Immature natural killer cell (primary cell): ENCODE data around the gene GAK. TPM values are rescaled to one million over a fixed set of nuclear protein-coding genes. Genes with fewer than 3 reads are reported as not detected.

ENCODE experiments used
- DNase-seq, 3 donors: peaks; one replicate each; pipeline ENCODE4 v3.0.0; 2022; ENCODE audit warnings: mixed read lengths in 1 of 3
- H3K27ac Mint-ChIP-seq, 6 donors: one replicate each; pipeline ENCODE4 v1.8.0; 2020; ENCODE audit warnings: mixed read lengths in 6 of 6, mild to moderate bottlenecking in 5 of 6, inconsistent platforms in 4 of 6, moderate library complexity in 3 of 6
- H3K27me3 Mint-ChIP-seq, 3 donors: one replicate each; pipeline ENCODE4 v1.8.0; 2020 to 2021; ENCODE audit warnings: low read depth in 3 of 3, mild to moderate bottlenecking in 3 of 3, mixed read lengths in 3 of 3, moderate library complexity in 3 of 3, inconsistent platforms in 1 of 3
- H3K36me3 Mint-ChIP-seq, 3 donors: one replicate each; pipeline ENCODE4 v1.8.0; 2020; ENCODE audit warnings: mixed read lengths in 3 of 3, inconsistent platforms in 2 of 3, mild to moderate bottlenecking in 2 of 3
- H3K4me1 Mint-ChIP-seq, 2 donors: one replicate each; pipeline ENCODE4 v1.8.0; 2020; ENCODE audit warnings: inconsistent platforms in 2 of 2, mild to moderate bottlenecking in 2 of 2, mixed read lengths in 2 of 2, moderate library complexity in 1 of 2
- H3K4me3 Mint-ChIP-seq, 5 donors: one replicate each; pipeline ENCODE4 v1.8.0; 2020; ENCODE audit warnings: mild to moderate bottlenecking in 5 of 5, mixed read lengths in 5 of 5, inconsistent platforms in 3 of 5, moderate library complexity in 3 of 5
- H3K9me3 Mint-ChIP-seq, 6 donors: one replicate each; pipeline ENCODE4 v1.8.0; 2020; ENCODE audit warnings: mild to moderate bottlenecking in 6 of 6, mixed read lengths in 6 of 6, inconsistent platforms in 4 of 6, moderate library complexity in 3 of 6
- polyA plus RNA-seq, 3 donors: library from polyadenylated mRNA; unstranded; fragments of 300-500 nt; fragmentation: Illumina TruSeq; gene quantifications; one replicate each; pipeline ENCODE4 v1.2.3, GENCODE V29; 2021

The GAK gene
- polyA plus RNA-seq, 3 donors from 2014 or later, result 49.4 to 119 (median 52.2) TPM

- Mint-ChIP-seq H3K4me1 (peaks cover 0 to under 1% of the 10 kb centered on the region in 2 donors), H3K27ac (no peak overlapping the region)
Measured at GRCh38 chr4:885353-885752, 46.8 kb downstream of the GAK start.

GRCh38 chr4:884896-885295, 47.2 kb downstream of the GAK start:
- peaks cover 3 to 6% (median 4%) of the 10 kb centered on the region in 3 donors for H3K27me3 Mint-ChIP-seq
- H3K9me3 Mint-ChIP-seq, result no peaks in the 10 kb centered on the region
- peaks cover 0 to 6% of the 10 kb centered on the region in 2 donors for H3K4me1 Mint-ChIP-seq
- no peak for DNase-seq
- no peak overlapping the region for H3K27ac Mint-ChIP-seq
- H3K36me3 Mint-ChIP-seq, result peaks cover 6 to 24% (median 10%) of the 10 kb centered on the region in 3 donors
- no peak overlapping the region for H3K4me3 Mint-ChIP-seq

More at GRCh38 chr4:885353-885752, 46.8 kb downstream of the GAK start:
- H3K27me3 Mint-ChIP-seq, result peaks cover 3 to 4% (median 3%) of the 10 kb centered on the region in 3 donors
- no peak for DNase-seq
- no peaks in the 10 kb centered on the region for H3K9me3 Mint-ChIP-seq
- H3K4me3 Mint-ChIP-seq, result no peak overlapping the region
- H3K36me3 Mint-ChIP-seq, result peaks cover 6 to 20% (median 7%) of the 10 kb centered on the region in 3 donors

GRCh38 chr4:884259-884658, 47.9 kb downstream of the GAK start:
- H3K4me1 Mint-ChIP-seq, result peaks cover 5 to 12% of the 10 kb centered on the region in 2 donors
- H3K36me3 Mint-ChIP-seq, result peaks cover 8 to 31% (median 17%) of the 10 kb centered on the region in 3 donors
- no peak for DNase-seq
- H3K4me3 Mint-ChIP-seq, result no peak overlapping the region
- H3K9me3 Mint-ChIP-seq, result no peaks in the 10 kb centered on the region
- no peak overlapping the region for H3K27ac Mint-ChIP-seq
- peaks cover 3 to 6% (median 4%) of the 10 kb centered on the region in 3 donors for H3K27me3 Mint-ChIP-seq

GRCh38 chr4:883377-884095, 48.6 kb downstream of the GAK start:
- H3K27ac Mint-ChIP-seq, result peak overlapping the region in 1 of 6 donors; percentile 7
- no peaks in the 10 kb centered on the region for H3K9me3 Mint-ChIP-seq
- H3K4me3 Mint-ChIP-seq, result no peak overlapping the region
- H3K36me3 Mint-ChIP-seq, result peaks cover 11 to 36% (median 19%) of the 10 kb centered on the region in 3 donors
- no peak for DNase-seq
- H3K27me3 Mint-ChIP-seq, result peaks cover 4 to 9% (median 6%) of the 10 kb centered on the region in 3 donors
- peaks cover 12 to 19% of the 10 kb centered on the region in 2 donors for H3K4me1 Mint-ChIP-seq

GRCh38 chr4:882646-883045, 49.5 kb downstream of the GAK start:
- peaks cover 8 to 38% (median 15%) of the 10 kb centered on the region in 3 donors for H3K36me3 Mint-ChIP-seq
- H3K9me3 Mint-ChIP-seq, result no peaks in the 10 kb centered on the region
- no peak overlapping the region for H3K4me3 Mint-ChIP-seq
- no peak overlapping the region for H3K27ac Mint-ChIP-seq
- peaks cover 4 to 9% (median 6%) of the 10 kb centered on the region in 3 donors for H3K27me3 Mint-ChIP-seq
- no peak for DNase-seq
- peaks cover 17 to 23% of the 10 kb centered on the region in 2 donors for H3K4me1 Mint-ChIP-seq

GRCh38 chr4:881709-882108, 50.4 kb downstream of the GAK start:
- no peak for DNase-seq
- Mint-ChIP-seq H3K4me3 (no peak overlapping the region), H3K4me1 (peaks cover 17 to 23% of the 10 kb centered on the region in 2 donors), H3K36me3 (peaks cover 5 to 36% (median 17%) of the 10 kb centered on the region in 3 donors), H3K27ac (no peak overlapping the region), H3K27me3 (peaks cover 1 to 7% (median 3%) of the 10 kb centered on the region in 3 donors), H3K9me3 (no peaks in the 10 kb centered on the region)

GRCh38 chr4:880684-881405, 51.3 kb downstream of the GAK start:
- Mint-ChIP-seq H3K4me3 (no peak overlapping the region), H3K4me1 (peaks cover 17 to 23% of the 10 kb centered on the region in 2 donors), H3K9me3 (no peaks in the 10 kb centered on the region), H3K27ac (peak overlapping the region in 2 of 6 donors; percentile 91 to 95), H3K27me3 (peaks cover 1 to 5% (median 3%) of the 10 kb centered on the region in 3 donors), H3K36me3 (peaks cover 5 to 32% (median 17%) of the 10 kb centered on the region in 3 donors)
- no peak for DNase-seq

GRCh38 chr4:879729-880077, 52.4 kb downstream of the GAK start:
- Mint-ChIP-seq H3K4me1 (peaks cover 17 to 23% of the 10 kb centered on the region in 2 donors), H3K9me3 (no peaks in the 10 kb centered on the region), H3K4me3 (peak overlapping the region in 4 of 5 donors; percentile 31 to 78 (median 39)), H3K27me3 (peaks cover 3 to 5% (median 4%) of the 10 kb centered on the region in 3 donors), H3K36me3 (peaks cover 9 to 38% (median 21%) of the 10 kb centered on the region in 3 donors), H3K27ac (peak overlapping the region; percentile 70 to 95 (median 90))
- DNase-seq, result peak in 1 of 3 donors; percentile 21

GRCh38 chr4:878796-879728, 53.1 kb downstream of the GAK start:
- peaks cover 12 to 41% (median 24%) of the 10 kb centered on the region in 3 donors for H3K36me3 Mint-ChIP-seq
- peak; percentile 15 to 45 (median 20) for DNase-seq
- peaks cover 3 to 6% (median 4%) of the 10 kb centered on the region in 3 donors for H3K27me3 Mint-ChIP-seq
- H3K4me3 Mint-ChIP-seq, result peak overlapping the region; percentile 8 to 78 (median 38)
- H3K4me1 Mint-ChIP-seq, result peaks cover 17 to 23% of the 10 kb centered on the region in 2 donors
- H3K27ac Mint-ChIP-seq, result peak overlapping the region; percentile 70 to 95 (median 90)
- H3K9me3 Mint-ChIP-seq, result no peaks in the 10 kb centered on the region

- H3K36me3 Mint-ChIP-seq, result peaks cover 20 to 49% (median 31%) of the 10 kb centered on the region in 3 donors
- H3K9me3 Mint-ChIP-seq, result no peaks in the 10 kb centered on the region
- no peak overlapping the region for H3K4me3 Mint-ChIP-seq
- no peak for DNase-seq
- peak overlapping the region in 2 of 6 donors; percentile 41 to 57 for H3K27ac Mint-ChIP-seq
- H3K4me1 Mint-ChIP-seq, result peaks cover 17 to 23% of the 10 kb centered on the region in 2 donors
- peaks cover 3 to 9% (median 8%) of the 10 kb centered on the region in 3 donors for H3K27me3 Mint-ChIP-seq
Measured at GRCh38 chr4:877502-877901, 54.6 kb downstream of the GAK start.

- peak overlapping the region in 2 of 6 donors; percentile 41 to 57 for H3K27ac Mint-ChIP-seq
- H3K9me3 Mint-ChIP-seq, result no peaks in the 10 kb centered on the region
- H3K36me3 Mint-ChIP-seq, result peaks cover 20 to 49% (median 31%) of the 10 kb centered on the region in 3 donors
- no peak for DNase-seq
- peaks cover 3 to 9% (median 8%) of the 10 kb centered on the region in 3 donors for H3K27me3 Mint-ChIP-seq
- H3K4me1 Mint-ChIP-seq, result peaks cover 17 to 23% of the 10 kb centered on the region in 2 donors
- no peak overlapping the region for H3K4me3 Mint-ChIP-seq
Measured at GRCh38 chr4:876780-877179, 55.3 kb downstream of the GAK start.

GRCh38 chr4:875818-876423, 56.2 kb downstream of the GAK start:
- no peak for DNase-seq
- Mint-ChIP-seq H3K4me1 (peaks cover 17 to 23% of the 10 kb centered on the region in 2 donors), H3K4me3 (no peak overlapping the region), H3K27me3 (peaks cover 3 to 9% (median 8%) of the 10 kb centered on the region in 3 donors), H3K36me3 (peaks cover 20 to 49% (median 31%) of the 10 kb centered on the region in 3 donors), H3K9me3 (no peaks in the 10 kb centered on the region), H3K27ac (no peak overlapping the region)
